Adrenal gland (tissue), 5 donors: ENCODE data around the gene MYO5B.

ENCODE experiments used
- POLR2A ChIP-seq, 2 donors: fragments of 450-650 bp; IDR thresholded peaks; one replicate each; pipeline ENCODE4 v1.6.1; 2017; ENCODE audit warnings: antibody characterized with exemption in 2 of 2, mild to moderate bottlenecking in 2 of 2, moderate library complexity in 1 of 2
- TF ChIP-seq, protein P1 (sequence below), 6 experiments: fragments of 450-650 bp in 4 of 6; fragments of 200-600 bp in 2 of 6; sonication (generic) in 1 of 6; IDR thresholded peaks; 1 replicate in 5 of 6; 2 replicates in 1 of 6; pipeline versions ENCODE4 v1.5.1 to v1.8.0; 2016 to 2021; ENCODE audit warnings: antibody characterized with exemption in 6 of 6, mild to moderate bottlenecking in 2 of 6, moderate library complexity in 1 of 6
- donor health status: DM: no; HTN: no; CAD: no.

DNA sequence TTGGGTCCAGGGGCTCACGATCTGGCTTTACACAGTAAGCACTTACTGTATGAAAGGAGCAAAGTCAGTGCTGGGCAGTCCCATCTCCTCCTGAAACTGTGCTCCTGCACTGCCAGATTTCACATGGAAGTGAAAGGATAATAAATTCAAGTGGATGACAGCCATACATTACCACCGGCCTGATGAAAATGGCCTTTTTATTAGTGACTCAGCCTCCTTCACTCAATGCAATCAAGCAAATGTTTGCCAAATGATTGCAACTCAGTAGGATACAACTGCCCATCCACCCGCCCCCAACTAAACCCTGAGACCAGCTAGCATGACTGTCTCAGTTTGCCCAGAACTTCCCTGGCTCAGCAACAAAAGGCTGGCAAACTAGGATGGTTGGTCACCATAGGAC lies 77.1 kb downstream of the MYO5B start:
- TF ChIP-seq, protein P1, sequence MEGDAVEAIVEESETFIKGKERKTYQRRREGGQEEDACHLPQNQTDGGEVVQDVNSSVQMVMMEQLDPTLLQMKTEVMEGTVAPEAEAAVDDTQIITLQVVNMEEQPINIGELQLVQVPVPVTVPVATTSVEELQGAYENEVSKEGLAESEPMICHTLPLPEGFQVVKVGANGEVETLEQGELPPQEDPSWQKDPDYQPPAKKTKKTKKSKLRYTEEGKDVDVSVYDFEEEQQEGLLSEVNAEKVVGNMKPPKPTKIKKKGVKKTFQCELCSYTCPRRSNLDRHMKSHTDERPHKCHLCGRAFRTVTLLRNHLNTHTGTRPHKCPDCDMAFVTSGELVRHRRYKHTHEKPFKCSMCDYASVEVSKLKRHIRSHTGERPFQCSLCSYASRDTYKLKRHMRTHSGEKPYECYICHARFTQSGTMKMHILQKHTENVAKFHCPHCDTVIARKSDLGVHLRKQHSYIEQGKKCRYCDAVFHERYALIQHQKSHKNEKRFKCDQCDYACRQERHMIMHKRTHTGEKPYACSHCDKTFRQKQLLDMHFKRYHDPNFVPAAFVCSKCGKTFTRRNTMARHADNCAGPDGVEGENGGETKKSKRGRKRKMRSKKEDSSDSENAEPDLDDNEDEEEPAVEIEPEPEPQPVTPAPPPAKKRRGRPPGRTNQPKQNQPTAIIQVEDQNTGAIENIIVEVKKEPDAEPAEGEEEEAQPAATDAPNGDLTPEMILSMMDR (IDR thresholded peaks at IDR 0.05): no peak
- no peak for TF ChIP-seq POLR2A (IDR thresholded peaks at IDR 0.05)
